Measurements from ENCODE around the gene ZNF200.
"Not testable (repeated sequence)": the region's sequence is repeated elsewhere in the genome, so short reads cannot be mapped to it uniquely, and the experiment has no call there.

ZNF200 gene

GRCh38 chr16:3182608-3183444 is 52.1 kb downstream of the ZNF200 start:
- H3K9ac ChIP-seq (ENCODE audit: low read length in 5 of 5) = no peak overlapping the region
- peaks cover 51 to 80% (median 59%) of the 10 kb centered on the region in 5 donors for H3K27me3 ChIP-seq (ENCODE audit: control insufficient read depth in 5 of 5, insufficient read depth in 4 of 5, low read length in 5 of 5)
- no peaks in the 10 kb centered on the region for H3K36me3 ChIP-seq (ENCODE audit: control insufficient read depth in 5 of 5, insufficient read depth in 5 of 5, low read length in 5 of 5)
- H3K4me3 ChIP-seq (ENCODE audit: low read depth in 1 of 5, low read length in 5 of 5) = peak overlapping the region in 4 of 5 donors; percentile 39 to 59 (median 47)
- no peaks in the 10 kb centered on the region for H3K9me3 ChIP-seq (ENCODE audit: control insufficient read depth in 5 of 5, low read length in 5 of 5)
- no peak overlapping the region for H3K27ac ChIP-seq (ENCODE audit: low read depth, low read length)
- peaks cover 0 to 17% (median 14%) of the 10 kb centered on the region in 5 donors for H3K4me1 ChIP-seq (ENCODE audit: control insufficient read depth in 5 of 5, insufficient read depth in 5 of 5, low read length in 5 of 5)

- H3K4me1 ChIP-seq (ENCODE audit: control insufficient read depth in 5 of 5, insufficient read depth in 5 of 5, low read length in 5 of 5) = peaks cover 0 to 17% (median 14%) of the 10 kb centered on the region in 5 donors
- peaks cover 50 to 79% (median 59%) of the 10 kb centered on the region in 5 donors for H3K27me3 ChIP-seq (ENCODE audit: control insufficient read depth in 5 of 5, insufficient read depth in 4 of 5, low read length in 5 of 5)
- H3K36me3 ChIP-seq (ENCODE audit: control insufficient read depth in 5 of 5, insufficient read depth in 5 of 5, low read length in 5 of 5); H3K9ac ChIP-seq (ENCODE audit: low read length in 5 of 5); H3K27ac ChIP-seq (ENCODE audit: low read depth, low read length); H3K9me3 ChIP-seq (ENCODE audit: control insufficient read depth in 5 of 5, low read length in 5 of 5); H3K4me3 ChIP-seq (ENCODE audit: low read depth in 1 of 5, low read length in 5 of 5): not testable (repeated sequence)
These were observed 52.7 kb downstream of the ZNF200 start for GRCh38 chr16:3182293-3182607.

DNA sequence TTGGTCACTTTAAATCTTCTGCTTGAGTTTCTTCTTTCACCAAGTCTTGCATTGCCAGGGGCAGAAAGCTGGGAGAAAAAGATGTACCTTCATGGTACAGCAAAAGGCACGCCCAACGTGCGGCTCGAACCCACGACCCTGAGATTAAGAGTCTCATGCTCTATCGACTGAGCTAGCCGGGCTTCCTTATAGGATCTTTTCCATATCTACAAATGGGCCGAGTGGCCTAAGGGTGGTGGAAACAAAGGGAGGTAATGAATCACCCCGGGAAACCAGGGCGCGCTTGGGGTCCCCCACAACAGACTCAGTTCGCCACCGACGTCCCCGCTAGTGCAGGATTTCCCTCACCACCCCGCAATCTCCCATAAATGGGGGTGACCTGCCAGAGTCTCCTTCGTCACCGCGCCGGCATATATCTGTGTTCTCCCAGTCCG is 54.5 kb downstream of the ZNF200 start:
- Histone ChIP-seq H3K27ac (ENCODE audit: low read depth, low read length) (no peak overlapping the region), H3K4me3 (ENCODE audit: low read depth in 1 of 5, low read length in 5 of 5) (no peak overlapping the region), H3K9me3 (ENCODE audit: control insufficient read depth in 5 of 5, low read length in 5 of 5) (no peaks in the 10 kb centered on the region), H3K27me3 (ENCODE audit: control insufficient read depth in 5 of 5, insufficient read depth in 4 of 5, low read length in 5 of 5) (peaks cover 49 to 83% (median 63%) of the 10 kb centered on the region in 5 donors), H3K36me3 (ENCODE audit: control insufficient read depth in 5 of 5, insufficient read depth in 5 of 5, low read length in 5 of 5) (no peaks in the 10 kb centered on the region), H3K4me1 (ENCODE audit: control insufficient read depth in 5 of 5, insufficient read depth in 5 of 5, low read length in 5 of 5) (peaks cover 0 to 17% (median 14%) of the 10 kb centered on the region in 5 donors), H3K9ac (ENCODE audit: low read length in 5 of 5) (no peak overlapping the region)

DNA sequence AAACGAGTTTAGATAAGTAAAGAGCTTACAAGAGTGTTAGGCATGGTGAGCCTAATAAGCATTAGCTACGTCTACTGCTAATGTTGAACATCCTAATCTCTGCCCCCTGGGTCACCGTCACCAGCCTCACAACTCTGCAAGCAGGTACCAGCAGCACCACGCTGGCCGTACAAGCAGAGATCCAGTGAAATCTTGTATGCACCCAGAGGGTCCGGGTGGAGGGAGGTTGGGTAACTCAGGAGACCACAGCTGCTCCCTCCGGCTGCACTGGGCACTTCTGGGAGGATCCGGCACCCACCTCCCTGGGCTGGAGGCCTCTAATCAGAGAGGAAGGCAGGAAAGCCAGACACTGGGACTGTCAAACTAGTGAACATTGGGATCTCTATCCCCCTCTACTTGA is 55.3 kb downstream of the ZNF200 start:
- no peak overlapping the region for H3K4me3 ChIP-seq (ENCODE audit: low read depth in 1 of 5, low read length in 5 of 5)
- H3K27ac ChIP-seq (ENCODE audit: low read depth, low read length) = no peak overlapping the region
- peaks cover 53 to 86% (median 70%) of the 10 kb centered on the region in 5 donors for H3K27me3 ChIP-seq (ENCODE audit: control insufficient read depth in 5 of 5, insufficient read depth in 4 of 5, low read length in 5 of 5)
- no peaks in the 10 kb centered on the region for H3K9me3 ChIP-seq (ENCODE audit: control insufficient read depth in 5 of 5, low read length in 5 of 5)
- no peaks in the 10 kb centered on the region for H3K36me3 ChIP-seq (ENCODE audit: control insufficient read depth in 5 of 5, insufficient read depth in 5 of 5, low read length in 5 of 5)
- no peak overlapping the region for H3K9ac ChIP-seq (ENCODE audit: low read length in 5 of 5)
- peaks cover 0 to 17% (median 14%) of the 10 kb centered on the region in 5 donors for H3K4me1 ChIP-seq (ENCODE audit: control insufficient read depth in 5 of 5, insufficient read depth in 5 of 5, low read length in 5 of 5)

GRCh38 chr16:3175157-3176093 is 59.5 kb downstream of the ZNF200 start:
- peaks cover 55 to 84% (median 70%) of the 10 kb centered on the region in 5 donors for H3K27me3 ChIP-seq (ENCODE audit: control insufficient read depth in 5 of 5, insufficient read depth in 4 of 5, low read length in 5 of 5)
- peaks cover 0 to 24% (median 14%) of the 10 kb centered on the region in 5 donors for H3K4me1 ChIP-seq (ENCODE audit: control insufficient read depth in 5 of 5, insufficient read depth in 5 of 5, low read length in 5 of 5)
- no peak overlapping the region for H3K4me3 ChIP-seq (ENCODE audit: low read depth in 1 of 5, low read length in 5 of 5)
- H3K9me3 ChIP-seq (ENCODE audit: control insufficient read depth in 5 of 5, low read length in 5 of 5) = no peaks in the 10 kb centered on the region
- H3K9ac ChIP-seq (ENCODE audit: low read length in 5 of 5) = no peak overlapping the region
- H3K27ac ChIP-seq (ENCODE audit: low read depth, low read length) = no peak overlapping the region
- no peaks in the 10 kb centered on the region for H3K36me3 ChIP-seq (ENCODE audit: control insufficient read depth in 5 of 5, insufficient read depth in 5 of 5, low read length in 5 of 5)

- Histone ChIP-seq H3K27ac (ENCODE audit: low read depth, low read length) (no peak overlapping the region), H3K4me1 (ENCODE audit: control insufficient read depth in 5 of 5, insufficient read depth in 5 of 5, low read length in 5 of 5) (peaks cover 0 to 27% (median 17%) of the 10 kb centered on the region in 5 donors), H3K9me3 (ENCODE audit: control insufficient read depth in 5 of 5, low read length in 5 of 5) (no peaks in the 10 kb centered on the region), H3K27me3 (ENCODE audit: control insufficient read depth in 5 of 5, insufficient read depth in 4 of 5, low read length in 5 of 5) (peaks cover 53 to 84% (median 68%) of the 10 kb centered on the region in 5 donors), H3K4me3 (ENCODE audit: low read depth in 1 of 5, low read length in 5 of 5) (no peak overlapping the region), H3K9ac (ENCODE audit: low read length in 5 of 5) (no peak overlapping the region), H3K36me3 (ENCODE audit: control insufficient read depth in 5 of 5, insufficient read depth in 5 of 5, low read length in 5 of 5) (no peaks in the 10 kb centered on the region)
These were observed 60.3 kb downstream of the ZNF200 start for GRCh38 chr16:3174618-3175148.

DNA sequence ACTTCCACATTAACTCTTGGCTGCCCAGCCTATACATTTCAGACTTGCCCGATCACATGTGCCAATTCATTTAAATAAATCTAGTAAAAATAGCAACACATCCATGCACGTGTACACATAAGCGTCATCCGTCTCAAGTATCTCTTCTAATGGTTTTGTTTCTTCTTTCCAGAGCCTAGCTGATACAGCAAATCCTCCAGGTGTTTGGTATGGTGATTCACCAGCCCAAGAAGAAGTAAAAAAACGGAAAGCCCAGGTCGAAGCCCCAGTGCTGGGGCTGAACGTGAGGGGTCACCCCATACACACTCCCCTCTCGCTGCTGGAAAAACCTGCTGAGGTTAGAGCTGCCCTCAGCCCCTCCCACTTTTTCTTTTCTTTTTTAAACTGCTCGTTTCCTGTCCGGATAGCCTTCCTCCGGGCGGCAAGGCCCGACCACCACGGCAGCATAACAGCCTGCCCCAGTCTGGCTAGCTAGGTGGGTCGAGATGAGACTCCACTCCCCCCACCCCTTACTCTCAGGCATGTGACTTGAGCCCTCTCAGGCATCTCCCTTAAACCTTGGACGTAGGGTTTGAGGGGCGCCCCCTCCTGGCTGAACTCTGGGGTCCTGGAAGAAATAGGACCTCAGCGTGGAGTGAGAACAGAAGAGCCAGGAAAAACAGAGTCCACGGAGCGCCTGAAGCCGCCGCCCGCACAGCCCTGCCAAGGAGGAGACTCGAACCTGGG is 60.9 kb downstream of the ZNF200 start:
- Histone ChIP-seq H3K27me3 (ENCODE audit: control insufficient read depth in 5 of 5, insufficient read depth in 4 of 5, low read length in 5 of 5) (peaks cover 50 to 84% (median 67%) of the 10 kb centered on the region in 5 donors), H3K9ac (ENCODE audit: low read length in 5 of 5) (no peak overlapping the region), H3K36me3 (ENCODE audit: control insufficient read depth in 5 of 5, insufficient read depth in 5 of 5, low read length in 5 of 5) (no peaks in the 10 kb centered on the region), H3K27ac (ENCODE audit: low read depth, low read length) (no peak overlapping the region), H3K9me3 (ENCODE audit: control insufficient read depth in 5 of 5, low read length in 5 of 5) (no peaks in the 10 kb centered on the region), H3K4me1 (ENCODE audit: control insufficient read depth in 5 of 5, insufficient read depth in 5 of 5, low read length in 5 of 5) (peaks cover 0 to 27% (median 17%) of the 10 kb centered on the region in 5 donors), H3K4me3 (ENCODE audit: low read depth in 1 of 5, low read length in 5 of 5) (no peak overlapping the region)

Data from subcutaneous abdominal adipose tissue (tissue), 5 donors.